B cell (primary cell): ENCODE results near the gene PSMG1. TPM values are rescaled to one million over a fixed set of nuclear protein-coding genes. Genes with fewer than 3 reads are reported as not detected.

ENCODE experiments used
- ATAC-seq: fragments of 200-7000 bp; cut with Tn5 transposase; one replicate; pipeline ENCODE4 v1.10.0; 2021; ENCODE audit warnings: low read depth, mild to moderate bottlenecking, moderate number of reproducible peaks, moderate library complexity
- CTCF ChIA-PET: fragments of 350-600 bp; sonication (Branson Sonifier 250); formaldehyde crosslinking; loops from one replicate; lab custom pipeline; 2021; ENCODE audit warnings: antibody characterized with exemption, inconsistent platforms; lab: Charles Lee
- POLR2A ChIA-PET: fragments of 350-600 bp; sonication (Branson Sonifier 250); formaldehyde crosslinking; loops from one replicate; lab custom pipeline; 2021; ENCODE audit warnings: antibody characterized with exemption; lab: Charles Lee
- DNase-seq: peaks from one replicate; pipeline ENCODE4 v3.0.0; 2013
- H2AFZ ChIP-seq: 2 replicates; pipeline ENCODE4 v1.6.1; 2012; ENCODE audit warnings: mild to moderate bottlenecking, low read depth, low read length; ENCODE audit not compliant: insufficient read depth, poor library complexity, severe bottlenecking
- H3K27ac ChIP-seq, 2 donors: 1 replicate in 1 of 2; 2 replicates in 1 of 2; pipeline ENCODE4 v1.5.1; 2012 to 2013; ENCODE audit warnings: low read length in 2 of 2, mild to moderate bottlenecking in 2 of 2, moderate library complexity in 1 of 2
- H3K27me3 ChIP-seq, 4 experiments: fragments of 200-600 bp in 1 of 4; sonication (generic) in 1 of 4; replicated peaks in 1 of 4; 1 replicate in 2 of 4; 2 replicates in 2 of 4; pipeline versions ENCODE4 v1.6.1 to v1.7.0; 2013 to 2016; ENCODE audit warnings: low read length in 3 of 4, mild to moderate bottlenecking in 2 of 4, mixed read lengths in 1 of 4, moderate library complexity in 1 of 4; ENCODE audit not compliant: insufficient read depth in 4 of 4, control insufficient read depth in 3 of 4; ENCODE audit errors: control extremely low read depth in 1 of 4
- H3K36me3 ChIP-seq, 2 experiments: replicated peaks in 1 of 2; 1 replicate in 1 of 2; 2 replicates in 1 of 2; pipeline versions ENCODE4 v1.6.1 to v1.7.1; 2013; ENCODE audit warnings: low read length in 1 of 2; ENCODE audit not compliant: insufficient read depth in 2 of 2, control insufficient read depth in 1 of 2; ENCODE audit errors: control extremely low read depth in 1 of 2, extremely low read depth in 1 of 2
- H3K4me1 ChIP-seq, 2 donors: fragments of 200-600 bp in 1 of 2; sonication (generic) in 1 of 2; 1 replicate in 1 of 2; 2 replicates in 1 of 2; pipeline versions ENCODE4 v1.5.1 to v1.6.1; 2013 to 2017; ENCODE audit warnings: low read length in 2 of 2; ENCODE audit not compliant: control insufficient read depth in 2 of 2, insufficient read depth in 2 of 2
- H3K4me2 ChIP-seq: replicated peaks from 2 replicates; pipeline ENCODE3; 2012; ENCODE audit warnings: mild to moderate bottlenecking, low read depth, low read length; ENCODE audit not compliant: poor library complexity, severe bottlenecking
- H3K4me3 ChIP-seq, 5 experiments: fragments of 200-600 bp in 1 of 5; sonication (generic) in 1 of 5; 1 replicate in 3 of 5; 2 replicates in 2 of 5; pipeline versions ENCODE4 v1.5.1 to v1.7.0; 2011 to 2016; ENCODE audit warnings: low read length in 4 of 5, mild to moderate bottlenecking in 4 of 5, low read depth in 2 of 5, control low read depth in 1 of 5, moderate library complexity in 1 of 5; ENCODE audit not compliant: insufficient read depth in 1 of 5; ENCODE audit errors: control extremely low read depth in 1 of 5, extremely low read depth in 1 of 5
- H3K79me2 ChIP-seq: fragments of 200-600 bp; sonication (generic); one replicate; pipeline ENCODE4 v1.6.0; 2016; ENCODE audit warnings: low read length; ENCODE audit not compliant: control insufficient read depth, insufficient read depth
- H3K9ac ChIP-seq: fragments of 200-600 bp; sonication (generic); 2 replicates; pipeline ENCODE4 v1.6.1; 2017; ENCODE audit warnings: mild to moderate bottlenecking, low read length, moderate library complexity
- H3K9me3 ChIP-seq, 3 donors: one replicate each; pipeline versions ENCODE4 v1.6.1 to v1.7.1; 2013; ENCODE audit warnings: low read length in 2 of 3; ENCODE audit not compliant: control insufficient read depth in 2 of 3, insufficient read depth in 1 of 3; ENCODE audit errors: control extremely low read depth in 1 of 3
- H4K20me1 ChIP-seq: 2 replicates; pipeline ENCODE4 v1.6.0; 2012; ENCODE audit warnings: mild to moderate bottlenecking, low read length; ENCODE audit not compliant: insufficient read depth, control insufficient read depth, poor library complexity, severe bottlenecking
- H3K27ac Mint-ChIP-seq: one replicate; pipeline ENCODE4 v1.8.0; 2021; ENCODE audit warnings: mixed read lengths
- H3K27me3 Mint-ChIP-seq: one replicate; pipeline ENCODE4 v1.8.0; 2021; ENCODE audit warnings: mixed read lengths
- H3K4me1 Mint-ChIP-seq: one replicate; pipeline ENCODE4 v1.8.0; 2021; ENCODE audit warnings: mixed read lengths
- H3K4me3 Mint-ChIP-seq: one replicate; pipeline ENCODE4 v1.8.0; 2021; ENCODE audit warnings: mixed read lengths
- H3K9me3 Mint-ChIP-seq: one replicate; pipeline ENCODE4 v1.8.0; 2022; ENCODE audit warnings: mixed read lengths; ENCODE audit not compliant: insufficient read depth
- EZH2 ChIP-seq: IDR thresholded peaks from 2 replicates; pipeline ENCODE4 v1.6.1; 2012; ENCODE audit warnings: borderline replicate concordance, low read depth, mild to moderate bottlenecking, moderate library complexity, low read length; ENCODE audit not compliant: insufficient read depth, poor library complexity, severe bottlenecking
- WGBS: methylation state at CpG from one replicate; pipeline ENCODE4 v1.1.5; 2013; ENCODE audit warnings: missing lambda C conversion rate; ENCODE audit not compliant: insufficient coverage; 5-methylcytosine and 5-hydroxymethylcytosine counted together
- intact Hi-C: fragments of 100-400 bp; cut with micrococcal nuclease; formaldehyde crosslinking; loops from one replicate; pipeline ENCODE4 v1.10.0; 2022
- polyA minus RNA-seq: library from RNA; depleted of rRNA, polyadenylated mRNA; stranded (reverse); fragments of >200 nt; gene quantifications from 2 replicates; pipeline ENCODE4 v1.2.3, GENCODE V29; 2012
- polyA plus RNA-seq: library from polyadenylated mRNA; depleted of rRNA; stranded (reverse); fragments of >200 nt; gene quantifications from 2 replicates; pipeline ENCODE4 v1.2.3, GENCODE V29; 2012
- total RNA-seq, 2 donors: library from RNA; stranded (reverse); fragments of 120-200 nt in 1 of 2; gene quantifications; 1 replicate in 1 of 2; 2 replicates in 1 of 2; pipeline versions ENCODE4 v1.2.3 to v1.2.4, GENCODE V29; 2013 to 2022
- TF ChIP-seq, protein P1 (sequence below): fragments of 200-600 bp; IDR thresholded peaks from one replicate; pipeline ENCODE4 v1.8.0; 2022; ENCODE audit warnings: antibody characterized with exemption, mild to moderate bottlenecking

The PSMG1 gene, protein sequence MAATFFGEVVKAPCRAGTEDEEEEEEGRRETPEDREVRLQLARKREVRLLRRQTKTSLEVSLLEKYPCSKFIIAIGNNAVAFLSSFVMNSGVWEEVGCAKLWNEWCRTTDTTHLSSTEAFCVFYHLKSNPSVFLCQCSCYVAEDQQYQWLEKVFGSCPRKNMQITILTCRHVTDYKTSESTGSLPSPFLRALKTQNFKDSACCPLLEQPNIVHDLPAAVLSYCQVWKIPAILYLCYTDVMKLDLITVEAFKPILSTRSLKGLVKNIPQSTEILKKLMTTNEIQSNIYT
- total RNA-seq = 10.4 and 15.2 TPM in 2 replicates
- 20.6 TPM for total RNA-seq (2013)
- 7.5 and 8.6 TPM in 2 replicates for polyA plus RNA-seq
- 4.6 and 5.3 TPM in 2 replicates for polyA minus RNA-seq

- no peaks in the 10 kb centered on the region for H3K9me3 ChIP-seq
- Mint-ChIP-seq H3K27ac (peak within 1 kb of the TSS; percentile 99), H3K27me3 (no peaks in the 10 kb centered on the region), H3K4me1 (peaks cover 32% of the 10 kb centered on the region), H3K9me3 (no peaks in the 10 kb centered on the region), H3K4me3 (peak within 1 kb of the TSS; percentile 100)
- ChIA-PET POLR2A (interaction anchor here (0.6 to 1.9 kb wide), 6 partner anchors 14 to 416 kb away, joined by 3 to 19 read pairs (median 4); partner anchors contain the start of gene HMGN1), CTCF (interaction anchor here (0.6 to 1.8 kb wide), 4 partner anchors 9 to 204 kb away, joined by 3 to 7 read pairs (median 4); no protein-coding TSS in a partner anchor)
- H3K79me2 ChIP-seq = no peaks in the 10 kb centered on the region
- H3K4me3 ChIP-seq = peak within 1 kb of the TSS; percentile 69 to 84 (median 78)
- H3K4me1 ChIP-seq = peaks cover 13 to 14% of the 10 kb centered on the region in 2 donors
- peak within 1 kb of the TSS; percentile 74 for H3K9ac ChIP-seq
- peak within 1 kb of the TSS; percentile 90 for H3K4me2 ChIP-seq
- H3K36me3 ChIP-seq = no peaks in the 10 kb centered on the region
- H3K27me3 ChIP-seq = no peaks in the 10 kb centered on the region
- intact Hi-C loops = loop anchor here (1.0 to 2.0 kb wide), 6 partner anchors 129 to 417 kb away; partner anchors contain the start of genes HMGN1 and LCA5L
- ATAC-seq (peak; percentile 91), DNase-seq (peak; percentile 97)
- WGBS = under 1% methylated on average over 75 of the region's 76 CpGs
- TF ChIP-seq, protein P1, sequence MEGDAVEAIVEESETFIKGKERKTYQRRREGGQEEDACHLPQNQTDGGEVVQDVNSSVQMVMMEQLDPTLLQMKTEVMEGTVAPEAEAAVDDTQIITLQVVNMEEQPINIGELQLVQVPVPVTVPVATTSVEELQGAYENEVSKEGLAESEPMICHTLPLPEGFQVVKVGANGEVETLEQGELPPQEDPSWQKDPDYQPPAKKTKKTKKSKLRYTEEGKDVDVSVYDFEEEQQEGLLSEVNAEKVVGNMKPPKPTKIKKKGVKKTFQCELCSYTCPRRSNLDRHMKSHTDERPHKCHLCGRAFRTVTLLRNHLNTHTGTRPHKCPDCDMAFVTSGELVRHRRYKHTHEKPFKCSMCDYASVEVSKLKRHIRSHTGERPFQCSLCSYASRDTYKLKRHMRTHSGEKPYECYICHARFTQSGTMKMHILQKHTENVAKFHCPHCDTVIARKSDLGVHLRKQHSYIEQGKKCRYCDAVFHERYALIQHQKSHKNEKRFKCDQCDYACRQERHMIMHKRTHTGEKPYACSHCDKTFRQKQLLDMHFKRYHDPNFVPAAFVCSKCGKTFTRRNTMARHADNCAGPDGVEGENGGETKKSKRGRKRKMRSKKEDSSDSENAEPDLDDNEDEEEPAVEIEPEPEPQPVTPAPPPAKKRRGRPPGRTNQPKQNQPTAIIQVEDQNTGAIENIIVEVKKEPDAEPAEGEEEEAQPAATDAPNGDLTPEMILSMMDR = no peak
- no peak for TF ChIP-seq EZH2
- no peaks in the 10 kb centered on the region for H4K20me1 ChIP-seq
- H2AFZ ChIP-seq = peak within 1 kb of the TSS; percentile 86
- peak within 1 kb of the TSS; percentile 83 to 90 for H3K27ac ChIP-seq
Measured at GRCh38 chr21:39183272-39184049, at the start of gene PSMG1. Gene PSMG1 (minus strand): TSS chr21:39183451. CDS start chr21:39183385, 66 bp downstream.
